SK-N-SH (cell line): Measurements from ENCODE around the gene PLB1. TPM values are rescaled to one million over a fixed set of nuclear protein-coding genes. Genes with fewer than 3 reads are reported as not detected.

Experiments used
- CTCF ChIA-PET: fragments of 300-600, 350-600 bp; formaldehyde crosslinking; extraction: SDS; loops from one replicate; lab custom pipeline; 2021; lab: Yijun Ruan, JAX
- POLR2A ChIA-PET: fragments of 350-600 bp; sonication (Branson Sonifier 250); formaldehyde crosslinking; extraction: SDS; loops from one replicate; lab custom pipeline; 2020; ENCODE audit warnings: antibody characterized with exemption, inconsistent platforms; lab: Yijun Ruan, JAX
- DNase-seq: peaks from one replicate; pipeline ENCODE4 v3.0.0; 2012
- H2AFZ ChIP-seq: fragments of 200-600 bp; sonication (generic); 2 replicates; pipeline ENCODE4 v1.8.1; 2016; ENCODE audit warnings: antibody characterized with exemption, mild to moderate bottlenecking, low read depth
- H3F3A ChIP-seq: fragments of 200-600 bp; sonication (generic); replicated peaks from 2 replicates; pipeline ENCODE3; 2016; ENCODE audit warnings: antibody characterized with exemption, mild to moderate bottlenecking; ENCODE audit not compliant: insufficient read depth
- H3K27ac ChIP-seq, 2 experiments: fragments of 200-500 bp in 1 of 2; fragments of 200-600 bp in 1 of 2; sonication (Bioruptor generic) in 1 of 2; sonication (generic), shearing (Covaris generic) in 1 of 2; 2 replicates each; pipeline versions ENCODE4 v1.5.1 to v1.6.1; 2014 to 2016; ENCODE audit warnings: low read depth in 2 of 2, inconsistent platforms in 1 of 2, low read length in 1 of 2, mild to moderate bottlenecking in 1 of 2, mixed read lengths in 1 of 2
- H3K27me3 ChIP-seq: fragments of 200-600 bp; sonication (generic), shearing (Covaris generic); 2 replicates; pipeline ENCODE4 v1.6.1; 2016; ENCODE audit warnings: mixed run types; ENCODE audit not compliant: insufficient read depth
- H3K36me3 ChIP-seq, 2 experiments: fragments of 200-500 bp in 1 of 2; fragments of 200-600 bp in 1 of 2; sonication (Bioruptor generic) in 1 of 2; sonication (generic) in 1 of 2; replicated peaks in 1 of 2; 2 replicates each; pipeline versions ENCODE3 to v1.5.1; 2014 to 2016; ENCODE audit warnings: low read length in 1 of 2, mild to moderate bottlenecking in 1 of 2; ENCODE audit not compliant: insufficient read depth in 2 of 2, control insufficient read depth in 1 of 2
- H3K4me1 ChIP-seq, 2 experiments: fragments of 200-500 bp in 1 of 2; fragments of 200-600 bp in 1 of 2; sonication (Bioruptor generic) in 1 of 2; sonication (generic), shearing (Covaris generic) in 1 of 2; 2 replicates each; pipeline versions ENCODE4 v1.5.1 to v1.6.1; 2014 to 2016; ENCODE audit warnings: low read depth in 1 of 2, low read length in 1 of 2, mixed run types in 1 of 2; ENCODE audit not compliant: insufficient read depth in 2 of 2, control insufficient read depth in 1 of 2
- H3K4me2 ChIP-seq: fragments of 200-600 bp; sonication (generic), shearing (Covaris generic); 2 replicates; pipeline ENCODE4 v1.6.1; 2017; ENCODE audit warnings: mixed run types
- H3K4me3 ChIP-seq, 2 experiments: fragments of 200-500 bp in 1 of 2; fragments of 200-600 bp in 1 of 2; sonication (Bioruptor generic) in 1 of 2; sonication (generic), shearing (Covaris generic) in 1 of 2; 2 replicates each; pipeline versions ENCODE4 v1.5.1 to v1.8.1; 2014 to 2016; ENCODE audit warnings: low read depth in 2 of 2, inconsistent platforms in 1 of 2, low read length in 1 of 2, mild to moderate bottlenecking in 1 of 2, mixed read lengths in 1 of 2, moderate library complexity in 1 of 2
- H3K79me2 ChIP-seq: fragments of 200-600 bp; sonication (generic); 2 replicates; pipeline ENCODE4 v1.8.1; 2017; ENCODE audit warnings: mild to moderate bottlenecking; ENCODE audit not compliant: insufficient read depth
- H3K9ac ChIP-seq: fragments of 200-600 bp; sonication (generic); 2 replicates; pipeline ENCODE4 v1.6.1; 2017; ENCODE audit warnings: mixed run types
- H3K9me2 ChIP-seq: fragments of 200-600 bp; sonication (generic); 2 replicates; pipeline ENCODE4 v1.6.1; 2017; ENCODE audit warnings: mixed run types
- H3K9me3 ChIP-seq: fragments of 200-600 bp; sonication (generic); 2 replicates; pipeline ENCODE4 v1.6.1; 2017; ENCODE audit warnings: mixed run types, mild to moderate bottlenecking, moderate library complexity
- H4K20me1 ChIP-seq: fragments of 200-600 bp; sonication (generic); 2 replicates; pipeline ENCODE4 v1.6.1; 2017; ENCODE audit warnings: mild to moderate bottlenecking, mixed run types; ENCODE audit not compliant: insufficient read depth
- ELF1 ChIP-seq: IDR thresholded peaks from 2 replicates; pipeline ENCODE4 v1.4.0; 2012
- EZH2phosphoT487 ChIP-seq: fragments of 200-600 bp; sonication (generic); IDR thresholded peaks from 2 replicates; pipeline ENCODE4 v1.6.1; 2017; ENCODE audit warnings: low read depth, mixed run types, mild to moderate bottlenecking, antibody characterized with exemption, moderate library complexity, borderline replicate concordance
- FOXJ3 ChIP-seq: sonication (generic); formaldehyde crosslinking; IDR thresholded peaks from 2 replicates; pipeline ENCODE4 v1.5.1; 2020; ENCODE audit warnings: mild to moderate bottlenecking, missing genetic modification reagents
- GABPA ChIP-seq: IDR thresholded peaks from 2 replicates; pipeline ENCODE4 v1.4.0; 2012; ENCODE audit warnings: low read depth, mild to moderate bottlenecking
- JUND ChIP-seq: IDR thresholded peaks from 2 replicates; pipeline ENCODE4 v1.4.0; 2012
- MEF2A ChIP-seq: IDR thresholded peaks from 2 replicates; pipeline ENCODE4 v1.4.0; 2012; ENCODE audit warnings: low read depth, borderline replicate concordance
- PBX3 ChIP-seq: IDR thresholded peaks from 2 replicates; pipeline ENCODE4; 2012
- POLR2AphosphoS5 ChIP-seq: IDR thresholded peaks from 2 replicates; pipeline ENCODE4 v1.6.1; 2012; ENCODE audit warnings: low read depth, low read length
- WGBS: methylation state at CpG from one replicate; pipeline ENCODE4 v1.1.6; 2017; ENCODE audit warnings: low lambda C conversion rate; 5-methylcytosine and 5-hydroxymethylcytosine counted together
- polyA plus RNA-seq, 3 experiments: library from polyadenylated mRNA; depleted of rRNA; stranded (reverse); fragments of >200 nt; gene quantifications; 2 replicates each; pipeline ENCODE4 v1.2.3, GENCODE V29; 2012
- TF ChIP-seq, protein P1 (sequence below): IDR thresholded peaks from 2 replicates; pipeline ENCODE4 v1.6.1; 2012; ENCODE audit warnings: mild to moderate bottlenecking, low read depth, low read length, moderate library complexity

The PLB1 gene
- polyA plus RNA-seq, 1 of the 3 experiments (the other 2 are of a cell fraction): 0.10 TPM

DNA sequence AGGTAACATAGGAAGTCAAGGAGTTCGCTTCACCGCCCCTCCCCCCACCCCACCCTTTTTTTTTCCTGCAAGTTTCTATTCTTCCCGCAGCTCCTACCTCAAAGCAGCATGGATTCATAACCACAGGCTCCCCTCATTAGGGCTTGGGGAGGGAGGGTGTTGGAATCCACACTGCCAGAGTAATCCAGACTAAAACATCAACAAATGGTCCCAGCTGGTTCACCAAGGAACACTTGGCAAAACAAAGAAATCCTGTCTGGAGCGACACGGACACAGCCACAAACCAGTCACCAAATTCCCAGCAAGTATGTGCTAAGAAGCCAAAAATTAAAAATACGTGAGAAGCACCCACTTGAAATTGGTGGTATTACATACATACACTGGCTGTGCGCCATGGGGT, 148.9 kb downstream of the PLB1 start (continued):
- TF ChIP-seq, protein P1, sequence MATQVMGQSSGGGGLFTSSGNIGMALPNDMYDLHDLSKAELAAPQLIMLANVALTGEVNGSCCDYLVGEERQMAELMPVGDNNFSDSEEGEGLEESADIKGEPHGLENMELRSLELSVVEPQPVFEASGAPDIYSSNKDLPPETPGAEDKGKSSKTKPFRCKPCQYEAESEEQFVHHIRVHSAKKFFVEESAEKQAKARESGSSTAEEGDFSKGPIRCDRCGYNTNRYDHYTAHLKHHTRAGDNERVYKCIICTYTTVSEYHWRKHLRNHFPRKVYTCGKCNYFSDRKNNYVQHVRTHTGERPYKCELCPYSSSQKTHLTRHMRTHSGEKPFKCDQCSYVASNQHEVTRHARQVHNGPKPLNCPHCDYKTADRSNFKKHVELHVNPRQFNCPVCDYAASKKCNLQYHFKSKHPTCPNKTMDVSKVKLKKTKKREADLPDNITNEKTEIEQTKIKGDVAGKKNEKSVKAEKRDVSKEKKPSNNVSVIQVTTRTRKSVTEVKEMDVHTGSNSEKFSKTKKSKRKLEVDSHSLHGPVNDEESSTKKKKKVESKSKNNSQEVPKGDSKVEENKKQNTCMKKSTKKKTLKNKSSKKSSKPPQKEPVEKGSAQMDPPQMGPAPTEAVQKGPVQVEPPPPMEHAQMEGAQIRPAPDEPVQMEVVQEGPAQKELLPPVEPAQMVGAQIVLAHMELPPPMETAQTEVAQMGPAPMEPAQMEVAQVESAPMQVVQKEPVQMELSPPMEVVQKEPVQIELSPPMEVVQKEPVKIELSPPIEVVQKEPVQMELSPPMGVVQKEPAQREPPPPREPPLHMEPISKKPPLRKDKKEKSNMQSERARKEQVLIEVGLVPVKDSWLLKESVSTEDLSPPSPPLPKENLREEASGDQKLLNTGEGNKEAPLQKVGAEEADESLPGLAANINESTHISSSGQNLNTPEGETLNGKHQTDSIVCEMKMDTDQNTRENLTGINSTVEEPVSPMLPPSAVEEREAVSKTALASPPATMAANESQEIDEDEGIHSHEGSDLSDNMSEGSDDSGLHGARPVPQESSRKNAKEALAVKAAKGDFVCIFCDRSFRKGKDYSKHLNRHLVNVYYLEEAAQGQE: no peak
- TF ChIP-seq EZH2phosphoT487: no peak
- TF ChIP-seq GABPA: no peak
- no peak for TF ChIP-seq ELF1
- TF ChIP-seq JUND: no peak

- Histone ChIP-seq H3K36me3 (no peaks in the 10 kb centered on the region), H3K4me3 (no peak overlapping the region), H3K79me2 (no peaks in the 10 kb centered on the region), H4K20me1 (no peaks in the 10 kb centered on the region), H3F3A (peaks cover 3% of the 10 kb centered on the region), H3K4me2 (no peak overlapping the region), H3K27ac (no peak overlapping the region), H3K9me3 (no peaks in the 10 kb centered on the region), H3K9ac (no peak overlapping the region), H3K4me1 (peaks cover 6 to 22% of the 10 kb centered on the region in 2 experiments; a peak in 3 of 4 replicates), H3K9me2 (no peaks in the 10 kb centered on the region)
- 89% methylated on average over 2 of the region's 2 CpGs for WGBS
- ChIA-PET CTCF (interaction anchor here (1.5 kb wide), 1 partner anchor 53 kb away, joined by 4 read pairs; no protein-coding TSS in a partner anchor), POLR2A (no interaction called here)
- TF ChIP-seq MEF2A: no peak
- TF ChIP-seq, protein P1: no peak
- no peak for TF ChIP-seq EZH2phosphoT487
- no peak for TF ChIP-seq POLR2AphosphoS5
- TF ChIP-seq FOXJ3: no peak
- TF ChIP-seq PBX3: no peak
- TF ChIP-seq, all 33 proteins: peak for 0
- DNase-seq: no peak
- Histone ChIP-seq H3K27me3 (no peaks in the 10 kb centered on the region), H2AFZ (no peak overlapping the region)
These were observed 149.7 kb downstream of the PLB1 start for GRCh38 chr2:28645553-28645952.
